Adrenal gland (tissue), 12 donors: ENCODE results near the gene C19orf25. TPM values are rescaled to one million over a fixed set of nuclear protein-coding genes. Genes with fewer than 3 reads are reported as not detected.

Experiments used
- DNase-seq, 7 donors: peaks; one replicate each; pipeline ENCODE4 v3.0.0-alpha.2; 2019 to 2020
- H3K27ac ChIP-seq, 5 donors: fragments of 200-600 bp; sonication (generic) in 4 of 5; 1 replicate in 3 of 5; 2 replicates in 2 of 5; pipeline versions ENCODE4 v1.5.1 to v1.8.0; 2016 to 2020; ENCODE audit warnings: mild to moderate bottlenecking in 1 of 5
- H3K27me3 ChIP-seq: fragments of 200-600 bp; 2 replicates; pipeline ENCODE4 v1.8.0; 2021
- H3K36me3 ChIP-seq, 2 donors: fragments of 200-600 bp; replicated peaks in 1 of 2; 1 replicate in 1 of 2; 2 replicates in 1 of 2; pipeline versions ENCODE4 v1.5.1 to v1.8.0; 2018 to 2022
- H3K4me1 ChIP-seq, 2 donors: fragments of 200-600 bp; replicated peaks in 1 of 2; 1 replicate in 1 of 2; 2 replicates in 1 of 2; pipeline versions ENCODE4 v1.5.1 to v1.8.0; 2018 to 2021
- H3K4me3 ChIP-seq, 4 donors: fragments of 200-600 bp; sonication (generic) in 3 of 4; one replicate each; pipeline ENCODE4 v1.5.1; 2016 to 2018
- H3K9me3 ChIP-seq, 3 donors: fragments of 200-600 bp; sonication (generic) in 1 of 3; replicated peaks in 1 of 3; 1 replicate in 2 of 3; 2 replicates in 1 of 3; pipeline versions ENCODE4 v1.5.1 to v1.8.0; 2016 to 2021
- CTCF ChIP-seq, 6 experiments: fragments of 450-650 bp in 4 of 6; fragments of 200-600 bp in 2 of 6; sonication (generic) in 1 of 6; IDR thresholded peaks; 1 replicate in 5 of 6; 2 replicates in 1 of 6; pipeline versions ENCODE4 v1.5.1 to v1.8.0; 2016 to 2021; ENCODE audit warnings: antibody characterized with exemption in 6 of 6, mild to moderate bottlenecking in 2 of 6, moderate library complexity in 1 of 6
- POLR2A ChIP-seq, 2 donors: fragments of 450-650 bp; IDR thresholded peaks; one replicate each; pipeline ENCODE4 v1.6.1; 2017; ENCODE audit warnings: antibody characterized with exemption in 2 of 2, mild to moderate bottlenecking in 2 of 2, moderate library complexity in 1 of 2
- WGBS, 4 donors: extraction: QIAGEN DNeasy Blood & Tissue Kit in 2 of 4; methylation state at CpG; one replicate each; pipeline versions ENCODE4 v1.1.5 to v1.1.7; 2013 to 2017; 5-methylcytosine and 5-hydroxymethylcytosine counted together
- intact Hi-C, 2 donors: fragments of 100-400 bp; cut with DNase I; formaldehyde crosslinking; loops; one replicate each; pipeline versions ENCODE4 v1.14.1 to v1.15.0; 2022 to 2023
- polyA plus RNA-seq, 3 donors: library from polyadenylated mRNA; stranded (reverse); fragments of 200-250 nt in 2 of 3; fragments of 350-450 nt in 1 of 3; fragmentation: Illumina TruSeq in 1 of 3; extraction: RNeasy Lipid Tissue Mini Kit (QIAGEN cat#74804) in 1 of 3; gene quantifications; one replicate each; pipeline ENCODE4 v1.2.3, GENCODE V29; 2013 to 2014
- total RNA-seq, 9 donors: library from RNA; depleted of rRNA in 4 of 9; stranded (reverse); fragments of >200 nt in 4 of 9; fragments of 120-200 nt in 1 of 9; fragmentation: NEBNext Ultra II Directional in 1 of 9; extraction: Animal tissue kit (Norgen Biotek cat#: 25700) in 1 of 9; gene quantifications; one replicate each; pipeline versions ENCODE4 v1.1.0 to v1.2.4, GENCODE V29; 2013 to 2023
- donor health status: healthy with polysubstance abuse.
- donor health status: Bipolar disorder and iron deficiency.
- donor health status: DM: yes; HTN: yes; CAD: no.
- donor health status: DM: no; HTN: no; CAD: no.
- donor health status: DM: no; HTN: no; CAD: no.
- donor health status: DM: yes; HTN: yes; CAD: no.

Gene C19orf25
- total and polyA plus RNA-seq, 12 donors = 6.0 to 60.4 (median 34.7) TPM

- H3K9me3 ChIP-seq = no peaks in the 10 kb centered on the region
- TF ChIP-seq CTCF (IDR thresholded peaks at IDR 0.05) = no peak
- TF ChIP-seq POLR2A (IDR thresholded peaks at IDR 0.05) = no peak
- no peak overlapping the region for H3K4me3 ChIP-seq
- H3K27ac ChIP-seq = no peak overlapping the region
- H3K36me3 ChIP-seq = peaks cover 0 to 62% of the 10 kb centered on the region in 2 donors
- H3K4me1 ChIP-seq = peaks cover 9 to 14% of the 10 kb centered on the region in 2 donors
- WGBS, 4 donors = 85 to 89% (median 88%) methylated on average over 17 to 21 of the region's 21 CpGs
- no peak for DNase-seq
- no peaks in the 10 kb centered on the region for H3K27me3 ChIP-seq
- intact Hi-C loops = loop anchor here in 1 of 2 donors (10.0 kb wide), 1 partner anchor 161 kb away; the partner anchor contains the start of gene FAM174C
Observed at GRCh38 chr19:1435378-1435989, 43.5 kb downstream of the C19orf25 start.

GRCh38 chr19:1434577-1435060 lies 44.4 kb downstream of the C19orf25 start:
- H3K27me3 ChIP-seq = no peaks in the 10 kb centered on the region
- intact Hi-C loops = loop anchor here in 1 of 2 donors (10.0 kb wide), 1 partner anchor 160 kb away; the partner anchor contains the start of gene FAM174C
- 75 to 86% (median 81%) methylated on average over 14 to 39 of the region's 39 CpGs for whole genome bisulfite sequencing, 4 donors
- no peak overlapping the region for H3K27ac ChIP-seq
- no peak overlapping the region for H3K4me3 ChIP-seq
- DNase-seq = no peak
- peaks cover 0 to 62% of the 10 kb centered on the region in 2 donors for H3K36me3 ChIP-seq
- TF ChIP-seq POLR2A (IDR thresholded peaks at IDR 0.05) (no peak), CTCF (IDR thresholded peaks at IDR 0.05) (no peak)
- H3K4me1 ChIP-seq = peaks cover 7 to 10% of the 10 kb centered on the region in 2 donors
- no peaks in the 10 kb centered on the region for H3K9me3 ChIP-seq

GRCh38 chr19:1434040-1434366 lies 45.0 kb downstream of the C19orf25 start:
- no peak overlapping the region for H3K4me3 ChIP-seq
- WGBS, 4 donors = 90 to 96% (median 93%) methylated on average over 5 to 17 of the region's 17 CpGs

More at GRCh38 chr19:1434040-1434366, 45.0 kb downstream of the C19orf25 start:
- DNase-seq = no peak
- H3K36me3 ChIP-seq = peaks cover 0 to 65% of the 10 kb centered on the region in 2 donors
- TF ChIP-seq POLR2A (IDR thresholded peaks at IDR 0.05) = no peak
- no peak for TF ChIP-seq CTCF (IDR thresholded peaks at IDR 0.05)
- H3K27me3 ChIP-seq = no peaks in the 10 kb centered on the region
- intact Hi-C loops = loop anchor here in 1 of 2 donors (10.0 kb wide), 1 partner anchor 159 kb away; the partner anchor contains the start of gene FAM174C
- no peaks in the 10 kb centered on the region for H3K9me3 ChIP-seq
- no peak overlapping the region for H3K27ac ChIP-seq
- H3K4me1 ChIP-seq = peaks cover 4 to 10% of the 10 kb centered on the region in 2 donors
